Measurements from ENCODE around the gene GEMIN5. TPM values are rescaled to one million over a fixed set of nuclear protein-coding genes. Genes with fewer than 3 reads are reported as not detected.
A peak's percentile ranks its signal among the peaks of the same experiment; 100 is the strongest.
"Not testable (repeated sequence)": the region's sequence is repeated elsewhere in the genome, so short reads cannot be mapped to it uniquely, and the experiment has no call there.

Gene GEMIN5, protein sequence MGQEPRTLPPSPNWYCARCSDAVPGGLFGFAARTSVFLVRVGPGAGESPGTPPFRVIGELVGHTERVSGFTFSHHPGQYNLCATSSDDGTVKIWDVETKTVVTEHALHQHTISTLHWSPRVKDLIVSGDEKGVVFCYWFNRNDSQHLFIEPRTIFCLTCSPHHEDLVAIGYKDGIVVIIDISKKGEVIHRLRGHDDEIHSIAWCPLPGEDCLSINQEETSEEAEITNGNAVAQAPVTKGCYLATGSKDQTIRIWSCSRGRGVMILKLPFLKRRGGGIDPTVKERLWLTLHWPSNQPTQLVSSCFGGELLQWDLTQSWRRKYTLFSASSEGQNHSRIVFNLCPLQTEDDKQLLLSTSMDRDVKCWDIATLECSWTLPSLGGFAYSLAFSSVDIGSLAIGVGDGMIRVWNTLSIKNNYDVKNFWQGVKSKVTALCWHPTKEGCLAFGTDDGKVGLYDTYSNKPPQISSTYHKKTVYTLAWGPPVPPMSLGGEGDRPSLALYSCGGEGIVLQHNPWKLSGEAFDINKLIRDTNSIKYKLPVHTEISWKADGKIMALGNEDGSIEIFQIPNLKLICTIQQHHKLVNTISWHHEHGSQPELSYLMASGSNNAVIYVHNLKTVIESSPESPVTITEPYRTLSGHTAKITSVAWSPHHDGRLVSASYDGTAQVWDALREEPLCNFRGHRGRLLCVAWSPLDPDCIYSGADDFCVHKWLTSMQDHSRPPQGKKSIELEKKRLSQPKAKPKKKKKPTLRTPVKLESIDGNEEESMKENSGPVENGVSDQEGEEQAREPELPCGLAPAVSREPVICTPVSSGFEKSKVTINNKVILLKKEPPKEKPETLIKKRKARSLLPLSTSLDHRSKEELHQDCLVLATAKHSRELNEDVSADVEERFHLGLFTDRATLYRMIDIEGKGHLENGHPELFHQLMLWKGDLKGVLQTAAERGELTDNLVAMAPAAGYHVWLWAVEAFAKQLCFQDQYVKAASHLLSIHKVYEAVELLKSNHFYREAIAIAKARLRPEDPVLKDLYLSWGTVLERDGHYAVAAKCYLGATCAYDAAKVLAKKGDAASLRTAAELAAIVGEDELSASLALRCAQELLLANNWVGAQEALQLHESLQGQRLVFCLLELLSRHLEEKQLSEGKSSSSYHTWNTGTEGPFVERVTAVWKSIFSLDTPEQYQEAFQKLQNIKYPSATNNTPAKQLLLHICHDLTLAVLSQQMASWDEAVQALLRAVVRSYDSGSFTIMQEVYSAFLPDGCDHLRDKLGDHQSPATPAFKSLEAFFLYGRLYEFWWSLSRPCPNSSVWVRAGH (N-terminal part only)
- polyA plus RNA-seq (2012; ENCODE audit: insufficient read depth, insufficient read length, low read depth): 11.1 TPM

DNA sequence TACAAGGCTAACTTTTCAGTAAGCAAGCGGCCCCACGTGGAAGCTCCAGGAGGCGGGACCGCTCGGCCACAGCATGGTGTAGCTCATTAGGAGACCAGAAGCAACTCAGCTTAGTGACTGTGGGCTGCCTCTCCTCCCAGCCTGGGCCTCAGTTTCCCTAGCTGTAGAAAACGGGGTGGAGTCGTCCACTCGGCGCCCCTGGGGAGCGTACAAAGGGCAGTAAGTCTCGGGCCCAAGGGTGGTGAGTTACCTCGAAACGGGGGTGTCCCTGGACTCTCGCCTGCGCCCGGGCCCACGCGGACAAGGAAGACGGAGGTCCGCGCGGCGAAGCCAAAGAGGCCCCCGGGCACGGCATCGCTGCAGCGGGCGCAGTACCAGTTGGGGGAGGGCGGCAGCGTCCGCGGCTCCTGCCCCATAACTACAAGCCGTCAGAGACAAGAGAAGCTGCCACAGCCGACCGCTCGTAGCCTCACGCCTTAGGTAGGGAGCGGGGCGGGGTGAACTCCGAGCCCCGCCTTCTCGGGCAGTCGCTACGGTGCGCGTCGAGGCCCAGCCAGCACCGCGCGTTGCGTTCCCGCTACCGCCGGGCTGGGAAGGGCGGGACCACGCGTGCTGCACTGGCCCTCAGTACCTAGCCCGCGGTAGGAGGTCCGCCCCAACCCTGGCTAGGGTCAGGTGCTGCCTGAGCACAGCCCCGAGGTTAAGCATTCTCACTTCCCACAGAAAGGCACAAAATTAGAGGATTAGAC lies at the start of gene GEMIN5:
TSS of gene GEMIN5 (minus strand) at position 494 of the 749 bp plus-strand sequence. CDS start at position 416, 78 bp downstream.
- TF ChIP-seq, protein P1, sequence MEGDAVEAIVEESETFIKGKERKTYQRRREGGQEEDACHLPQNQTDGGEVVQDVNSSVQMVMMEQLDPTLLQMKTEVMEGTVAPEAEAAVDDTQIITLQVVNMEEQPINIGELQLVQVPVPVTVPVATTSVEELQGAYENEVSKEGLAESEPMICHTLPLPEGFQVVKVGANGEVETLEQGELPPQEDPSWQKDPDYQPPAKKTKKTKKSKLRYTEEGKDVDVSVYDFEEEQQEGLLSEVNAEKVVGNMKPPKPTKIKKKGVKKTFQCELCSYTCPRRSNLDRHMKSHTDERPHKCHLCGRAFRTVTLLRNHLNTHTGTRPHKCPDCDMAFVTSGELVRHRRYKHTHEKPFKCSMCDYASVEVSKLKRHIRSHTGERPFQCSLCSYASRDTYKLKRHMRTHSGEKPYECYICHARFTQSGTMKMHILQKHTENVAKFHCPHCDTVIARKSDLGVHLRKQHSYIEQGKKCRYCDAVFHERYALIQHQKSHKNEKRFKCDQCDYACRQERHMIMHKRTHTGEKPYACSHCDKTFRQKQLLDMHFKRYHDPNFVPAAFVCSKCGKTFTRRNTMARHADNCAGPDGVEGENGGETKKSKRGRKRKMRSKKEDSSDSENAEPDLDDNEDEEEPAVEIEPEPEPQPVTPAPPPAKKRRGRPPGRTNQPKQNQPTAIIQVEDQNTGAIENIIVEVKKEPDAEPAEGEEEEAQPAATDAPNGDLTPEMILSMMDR (IDR thresholded peaks at IDR 0.05; ENCODE audit: low read depth, low read length): no peak
- peak; percentile 92 for DNase-seq
- H3K27me3 ChIP-seq: no peaks in the 10 kb centered on the region
- no peaks in the 10 kb centered on the region for H3K9me3 ChIP-seq
- peak within 1 kb of the TSS; percentile 87 for H3K4me3 ChIP-seq (ENCODE audit: low read depth, low read length)
- peaks cover 22% of the 10 kb centered on the region for H3K36me3 ChIP-seq
- no peaks in the 10 kb centered on the region for H3K4me1 ChIP-seq

DNA sequence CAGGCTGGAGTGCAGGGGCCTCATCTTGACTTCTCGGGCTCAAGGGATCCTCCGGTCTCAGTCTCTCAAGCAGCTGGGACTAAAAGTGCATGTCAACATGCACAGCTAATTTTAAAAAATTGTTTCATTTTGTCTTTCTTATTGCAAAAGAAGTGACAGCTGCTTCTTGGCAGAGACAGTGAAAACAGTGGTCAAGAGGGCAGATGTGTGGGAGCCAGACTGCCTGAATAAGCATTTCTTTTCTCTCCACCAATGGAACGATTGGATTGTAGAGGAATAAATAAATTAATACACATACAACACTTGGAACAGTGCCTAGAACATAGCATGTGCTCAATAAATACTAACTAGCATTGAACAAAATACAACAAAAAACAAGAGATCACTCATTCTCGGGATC lies 48.1 kb upstream of the GEMIN5 start:
- no peak for DNase-seq
- H3K4me1 ChIP-seq: no peaks in the 10 kb centered on the region
- no peaks in the 10 kb centered on the region for H3K9me3 ChIP-seq
- no peaks in the 10 kb centered on the region for H3K36me3 ChIP-seq
- TF ChIP-seq, protein P1 (IDR thresholded peaks at IDR 0.05; ENCODE audit: low read depth, low read length): no peak
- H3K4me3 ChIP-seq (ENCODE audit: low read depth, low read length): no peak overlapping the region
- peaks cover 9% of the 10 kb centered on the region; the same call in 1 of the 2 replicates for H3K27me3 ChIP-seq

DNA sequence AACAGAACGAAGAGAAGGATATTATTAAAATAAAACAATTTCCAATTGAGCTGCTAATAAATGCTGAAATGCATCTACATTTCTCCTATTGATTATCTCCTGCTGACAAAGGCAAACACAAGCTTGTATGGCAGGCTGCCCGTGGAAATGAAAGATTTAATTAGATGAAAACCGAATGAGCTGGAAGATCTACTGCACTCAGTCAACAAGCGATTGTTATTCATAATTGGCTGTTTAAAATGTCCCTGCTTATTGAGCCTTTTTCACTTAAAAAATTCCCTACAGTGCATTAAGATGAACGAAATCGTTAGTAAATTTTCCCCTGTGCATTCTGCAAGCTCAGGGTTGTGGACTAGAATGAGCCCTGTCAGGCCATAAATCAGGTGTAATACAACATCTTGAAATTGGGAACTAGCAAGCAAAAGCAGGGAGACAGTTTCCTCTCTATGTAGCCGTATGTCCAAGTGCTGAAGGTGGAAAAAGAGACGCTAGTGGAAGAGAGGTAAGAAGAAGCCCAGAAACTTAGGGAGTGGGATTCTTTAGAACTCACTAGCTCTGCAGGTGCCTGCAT lies 47.0 kb upstream of the GEMIN5 start:
- H3K4me1 ChIP-seq: no peaks in the 10 kb centered on the region
- TF ChIP-seq, protein P1 (IDR thresholded peaks at IDR 0.05; ENCODE audit: low read depth, low read length): no peak
- no peak for DNase-seq
- no peaks in the 10 kb centered on the region for H3K36me3 ChIP-seq
- H3K9me3 ChIP-seq: no peaks in the 10 kb centered on the region
- H3K4me3 ChIP-seq (ENCODE audit: low read depth, low read length): no peak overlapping the region
- H3K27me3 ChIP-seq: peaks cover 9% of the 10 kb centered on the region; the same call in 1 of the 2 replicates

DNA sequence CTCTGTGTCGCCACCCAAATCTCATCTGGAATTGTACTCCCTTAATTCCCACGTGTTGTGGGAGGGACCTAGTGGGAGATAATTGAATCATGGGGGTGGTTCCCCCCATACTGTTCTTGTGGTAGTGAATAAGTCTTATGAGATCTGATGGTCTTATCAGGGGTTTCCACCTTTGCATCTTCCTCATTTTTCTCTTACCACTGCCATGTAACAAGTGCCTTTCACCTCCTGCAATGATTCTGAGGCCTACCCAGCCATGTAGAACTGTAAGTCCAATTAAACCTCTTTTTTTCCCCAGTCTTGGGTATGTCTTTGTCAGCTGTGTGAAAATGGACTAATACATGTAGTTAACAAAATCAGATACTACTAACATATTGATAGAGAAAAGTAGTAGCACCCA lies 40.3 kb upstream of the GEMIN5 start:
- H3K4me3 ChIP-seq (ENCODE audit: low read depth, low read length); H3K36me3 ChIP-seq; H3K9me3 ChIP-seq; H3K4me1 ChIP-seq; H3K27me3 ChIP-seq; DNase-seq: not testable (repeated sequence)

DNA sequence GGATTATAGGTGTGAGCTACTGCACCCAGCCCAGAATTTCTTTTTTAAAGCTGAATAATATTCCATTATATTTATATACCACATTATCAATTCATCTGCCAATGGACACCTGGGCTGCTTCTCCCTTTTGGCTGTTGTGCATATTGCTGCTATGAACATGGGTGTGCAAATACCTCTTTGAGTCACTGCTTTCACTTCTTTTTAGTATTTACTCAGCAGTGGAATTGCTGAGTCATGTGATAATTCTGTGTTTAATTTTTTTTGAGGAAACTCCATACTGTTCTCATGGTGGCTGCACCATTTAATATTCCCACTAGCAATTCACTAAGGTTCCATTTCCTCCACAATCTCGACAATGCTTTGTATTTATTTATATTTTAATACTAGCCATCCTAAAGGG lies 39.4 kb upstream of the GEMIN5 start:
- Histone ChIP-seq H3K36me3 (no peaks in the 10 kb centered on the region; the same call in 1 of the 2 replicates), H3K9me3 (no peaks in the 10 kb centered on the region), H3K4me1 (no peaks in the 10 kb centered on the region), H3K27me3 (no peaks in the 10 kb centered on the region), H3K4me3 (ENCODE audit: low read depth, low read length) (no peak overlapping the region)
- DNase-seq: no peak
- TF ChIP-seq, protein P1 (IDR thresholded peaks at IDR 0.05; ENCODE audit: low read depth, low read length): no peak

DNA sequence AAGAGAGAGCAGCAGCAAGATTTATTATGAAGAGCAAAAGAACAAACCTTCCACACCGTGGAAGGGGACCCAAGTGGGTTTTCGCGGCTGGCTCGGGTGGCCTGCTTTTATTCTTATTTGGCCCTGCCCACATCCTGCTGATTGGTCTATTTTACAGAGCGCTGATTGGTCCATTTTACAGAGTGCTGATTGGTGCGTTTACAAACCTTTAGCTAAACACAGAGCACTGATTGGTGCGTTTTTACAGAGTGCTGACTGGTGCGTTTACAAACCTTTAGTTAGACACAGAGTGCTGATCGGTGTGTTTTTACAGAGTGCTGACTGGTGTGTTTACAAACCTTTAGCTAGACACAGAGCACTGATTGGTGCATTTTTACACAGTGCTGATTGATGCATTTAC lies 38.1 kb upstream of the GEMIN5 start:
- H3K4me1 ChIP-seq; H3K27me3 ChIP-seq; H3K9me3 ChIP-seq; H3K36me3 ChIP-seq; DNase-seq; H3K4me3 ChIP-seq (ENCODE audit: low read depth, low read length): not testable (repeated sequence)

Data from BE2C (cell line).